Keratinocyte (primary cell): Measurements from ENCODE around the gene PRDX5. TPM values are rescaled to one million over a fixed set of nuclear protein-coding genes. Genes with fewer than 3 reads are reported as not detected.

Experiments used
- DNase-seq: peaks from one replicate; pipeline ENCODE4 v3.0.0-alpha.2; 2011; ENCODE audit warnings: low read depth, missing footprints, low spot score
- FAIRE-seq: peaks from 2 replicates; lab custom pipeline; 2011; peaks lifted over from hg19 to GRCh38; lab: Jason Lieb, UNC
- H2AFZ ChIP-seq: 2 replicates; pipeline ENCODE4 v1.6.0; 2012; ENCODE audit warnings: low read length, control low read depth, inconsistent platforms; ENCODE audit not compliant: control insufficient read depth
- H3K27ac ChIP-seq: 2 replicates; pipeline ENCODE4 v1.5.1; 2011; ENCODE audit warnings: low read length; ENCODE audit not compliant: control insufficient read depth, insufficient read depth
- H3K27me3 ChIP-seq: 3 replicates; pipeline ENCODE4 v1.6.0; 2011; ENCODE audit warnings: low read length; ENCODE audit not compliant: control insufficient read depth, insufficient read depth; ENCODE audit errors: extremely low read depth
- H3K36me3 ChIP-seq, 2 experiments: 2 replicates in 1 of 2; 3 replicates in 1 of 2; pipeline ENCODE4 v1.5.1; 2011; ENCODE audit warnings: low read length in 2 of 2, mild to moderate bottlenecking in 1 of 2; ENCODE audit not compliant: control insufficient read depth in 2 of 2, insufficient read depth in 2 of 2; ENCODE audit errors: extremely low read depth in 1 of 2
- H3K4me1 ChIP-seq: 3 replicates; pipeline ENCODE4 v1.5.1; 2011; ENCODE audit warnings: low read length; ENCODE audit not compliant: control insufficient read depth, insufficient read depth; ENCODE audit errors: extremely low read depth
- H3K4me2 ChIP-seq: 3 replicates; pipeline ENCODE4 v1.6.0; 2011; ENCODE audit warnings: low read depth, low read length; ENCODE audit not compliant: control insufficient read depth, insufficient read depth; ENCODE audit errors: extremely low read depth
- H3K4me3 ChIP-seq, 3 experiments: fragments of 200-600 bp in 1 of 3; sonication (generic) in 1 of 3; 2 replicates in 2 of 3; 3 replicates in 1 of 3; pipeline ENCODE4 v1.5.1; 2011 to 2016; ENCODE audit warnings: low read length in 3 of 3, mild to moderate bottlenecking in 3 of 3, control low read depth in 2 of 3, inconsistent platforms in 1 of 3, low read depth in 1 of 3, mixed read lengths in 1 of 3, mixed run types in 1 of 3, moderate library complexity in 1 of 3; ENCODE audit not compliant: control insufficient read depth in 2 of 3, insufficient read depth in 2 of 3; ENCODE audit errors: extremely low read depth in 1 of 3
- H3K79me2 ChIP-seq: 2 replicates; pipeline ENCODE4 v1.6.0; 2012; ENCODE audit warnings: low read length; ENCODE audit not compliant: control insufficient read depth, insufficient read depth
- H3K9ac ChIP-seq: 3 replicates; pipeline ENCODE4 v1.6.0; 2011; ENCODE audit warnings: low read length; ENCODE audit not compliant: control insufficient read depth, insufficient read depth; ENCODE audit errors: extremely low read depth
- H3K9me1 ChIP-seq: 3 replicates; pipeline ENCODE4 v1.6.0; 2011; ENCODE audit warnings: low read length; ENCODE audit not compliant: control insufficient read depth, insufficient read depth; ENCODE audit errors: extremely low read depth
- H3K9me3 ChIP-seq: 2 replicates; pipeline ENCODE4 v1.5.1; 2012; ENCODE audit warnings: low read depth, low read length; ENCODE audit not compliant: control insufficient read depth
- H4K20me1 ChIP-seq: 3 replicates; pipeline ENCODE4 v1.6.0; 2011; ENCODE audit warnings: low read length; ENCODE audit not compliant: control insufficient read depth, insufficient read depth; ENCODE audit errors: extremely low read depth
- CTCF ChIP-seq, 3 experiments: IDR thresholded peaks in 1 of 3; conservative IDR thresholded peaks in 1 of 3; optimal IDR thresholded peaks in 1 of 3; 2 replicates in 2 of 3; 3 replicates in 1 of 3; pipeline versions ENCODE3 to v1.5.1; 2011; ENCODE audit warnings: low read length in 3 of 3, mild to moderate bottlenecking in 3 of 3, moderate library complexity in 2 of 3, control low read depth in 1 of 3, inconsistent platforms in 1 of 3; ENCODE audit not compliant: insufficient read depth in 2 of 3; ENCODE audit errors: extremely low read depth in 1 of 3
- EZH2 ChIP-seq: IDR thresholded peaks from one replicate; pipeline ENCODE4 v1.6.1; 2012; ENCODE audit warnings: inconsistent platforms, mild to moderate bottlenecking, low read length, moderate library complexity
- dilution Hi-C: fragments of 300-500 bp; cut with MboI; formaldehyde crosslinking; loops from one replicate; pipeline ENCODE4 v1.7.0; 2020; ENCODE audit warnings: low sequenced_read_pairs; ENCODE audit not compliant: extremely low pct_ligation_motif_present
- polyA plus RNA-seq, 5 experiments: library from polyadenylated mRNA; depleted of rRNA in 3 of 5; stranded (reverse) in 3 of 5; stranded (forward) in 1 of 5; unstranded in 1 of 5; fragments of >200 nt; gene quantifications; 1 replicate in 1 of 5; 2 replicates in 3 of 5; 3 replicates in 1 of 5; pipeline versions ENCODE4 v1.2.1 to v1.2.3, GENCODE V29; 2011 to 2012; ENCODE audit warnings: missing spikeins in 2 of 5, low read depth in 1 of 5, low replicate concordance in 1 of 5

PRDX5 gene
- polyA plus RNA-seq, 1 donor (not counting 4 experiments of a cell fraction or from before 2014, with no cell fraction given) = 590 TPM

GRCh38 chr11:64362339-64362738 lies 44.4 kb downstream of the PRDX5 start:
- Histone ChIP-seq H3K36me3 (peaks cover 38 to 47% of the 10 kb centered on the region in 2 experiments), H3K9me1 (no peaks in the 10 kb centered on the region), H2AFZ (no peak overlapping the region), H3K4me3 (no peak overlapping the region), H4K20me1 (peaks cover 14% of the 10 kb centered on the region), H3K4me2 (no peak overlapping the region), H3K4me1 (peaks cover 35% of the 10 kb centered on the region), H3K9ac (no peak overlapping the region), H3K27ac (no peak overlapping the region), H3K9me3 (no peaks in the 10 kb centered on the region), H3K79me2 (peaks cover 37% of the 10 kb centered on the region), H3K27me3 (no peaks in the 10 kb centered on the region)
- FAIRE-seq (no peak), DNase-seq (no peak)
- dilution Hi-C loops = no loop called here
- TF ChIP-seq CTCF (optimal IDR thresholded peaks at IDR 0.05 in 1 of 3, IDR thresholded peaks at IDR 0.05 in 1 of 3, conservative IDR thresholded peaks at IDR 0.05 in 1 of 3; ENCODE audit: extremely low read depth in 1 of 3, insufficient read depth in 2 of 3, low read length in 3 of 3) (no peak), EZH2 (no peak)

- Histone ChIP-seq H3K9ac (no peak overlapping the region), H4K20me1 (peaks cover 14% of the 10 kb centered on the region), H3K9me1 (no peaks in the 10 kb centered on the region), H3K9me3 (no peaks in the 10 kb centered on the region), H3K4me1 (peaks cover 18% of the 10 kb centered on the region), H3K4me3 (no peak overlapping the region), H3K36me3 (peaks cover 45 to 52% of the 10 kb centered on the region in 2 experiments), H3K27ac (no peak overlapping the region), H3K79me2 (peaks cover 36% of the 10 kb centered on the region), H3K4me2 (no peak overlapping the region), H2AFZ (no peak overlapping the region), H3K27me3 (no peaks in the 10 kb centered on the region)
- TF ChIP-seq CTCF (optimal IDR thresholded peaks at IDR 0.05 in 1 of 3, IDR thresholded peaks at IDR 0.05 in 1 of 3, conservative IDR thresholded peaks at IDR 0.05 in 1 of 3; ENCODE audit: extremely low read depth in 1 of 3, insufficient read depth in 2 of 3, low read length in 3 of 3) = no peak
- no peak for TF ChIP-seq EZH2
- dilution Hi-C loops = no loop called here
- DNase-seq = no peak
- no peak for FAIRE-seq
These were observed 46.5 kb downstream of the PRDX5 start for GRCh38 chr11:64364435-64364834.
